Measurements from ENCODE around the gene SEMA5A. TPM values are rescaled to one million over a fixed set of nuclear protein-coding genes. Genes with fewer than 3 reads are reported as not detected.

SEMA5A gene
- total and polyA plus RNA-seq, 7 donors: 0.24 to 3.9 (median 0.66) TPM

- ATAC-seq (no peak), DNase-seq (no peak)
- no peak for TF ChIP-seq CTCF (IDR thresholded peaks at IDR 0.05)
- WGBS, 3 donors: 79 to 93% (median 87%) methylated on average over 4 of the region's 4 CpGs
- H3K27me3 ChIP-seq (ENCODE audit: insufficient read depth in 3 of 3, low read length in 2 of 3): no peaks in the 10 kb centered on the region
- H3K4me3 ChIP-seq: no peak overlapping the region
- no peaks in the 10 kb centered on the region for H3K9me3 ChIP-seq
- H3K27ac ChIP-seq: no peak overlapping the region
- H3K4me1 ChIP-seq: no peaks in the 10 kb centered on the region
- intact Hi-C loops (cut with DNase I): no loop called here
- H3K36me3 ChIP-seq (ENCODE audit: insufficient read depth in 1 of 2, low read depth in 1 of 2): no peaks in the 10 kb centered on the region
Measured at GRCh38 chr5:9551567-9552537, 6.0 kb upstream of the SEMA5A start.

- no peak for TF ChIP-seq CTCF (IDR thresholded peaks at IDR 0.05)
- intact Hi-C loops (cut with DNase I): no loop called here
- ATAC-seq: no peak
- DNase-seq: no peak
- Histone ChIP-seq H3K27ac (no peak overlapping the region), H3K9me3 (no peaks in the 10 kb centered on the region), H3K27me3 (ENCODE audit: insufficient read depth in 3 of 3, low read length in 2 of 3) (no peaks in the 10 kb centered on the region), H3K4me1 (peaks cover 7% of the 10 kb centered on the region), H3K4me3 (no peak overlapping the region), H3K36me3 (ENCODE audit: insufficient read depth in 1 of 2, low read depth in 1 of 2) (no peaks in the 10 kb centered on the region)
- 85 to 94% (median 88%) methylated on average over 5 of the region's 5 CpGs for WGBS, 3 donors
Measured at GRCh38 chr5:9549941-9550340, 4.1 kb upstream of the SEMA5A start.

GRCh38 chr5:9547122-9547947 lies 1.5 kb upstream of the SEMA5A start:
- WGBS, 3 donors: 38 to 48% (median 45%) methylated on average over 18 of the region's 18 CpGs
- no peak for TF ChIP-seq CTCF (IDR thresholded peaks at IDR 0.05)
- intact Hi-C loops (cut with DNase I): no loop called here
- no peaks in the 10 kb centered on the region for H3K36me3 ChIP-seq (ENCODE audit: insufficient read depth in 1 of 2, low read depth in 1 of 2)
- no peaks in the 10 kb centered on the region for H3K27me3 ChIP-seq (ENCODE audit: insufficient read depth in 3 of 3, low read length in 2 of 3)
- DNase-seq (peak; percentile 14 to 50), ATAC-seq (peak in 1 of 4 donors; percentile 21)
- H3K4me3 ChIP-seq: peak overlapping the region; percentile 77
- peaks cover 9% of the 10 kb centered on the region for H3K4me1 ChIP-seq
- peak overlapping the region; percentile 16 for H3K27ac ChIP-seq
- H3K9me3 ChIP-seq: no peaks in the 10 kb centered on the region

- H3K27ac ChIP-seq: no peak overlapping the region
- H3K27me3 ChIP-seq (ENCODE audit: insufficient read depth in 3 of 3, low read length in 2 of 3): no peaks in the 10 kb centered on the region
- WGBS, 3 donors: 0 to 1% (median 0%) methylated on average over 56 to 82 of the region's 82 CpGs
- no peaks in the 10 kb centered on the region for H3K36me3 ChIP-seq (ENCODE audit: insufficient read depth in 1 of 2, low read depth in 1 of 2)
- no peaks in the 10 kb centered on the region for H3K9me3 ChIP-seq
- DNase-seq (peak; percentile 20 to 65), ATAC-seq (peak in 3 of 4 donors; percentile 15 to 31 (median 16))
- peak overlapping the region; percentile 77 for H3K4me3 ChIP-seq
- peaks cover 9% of the 10 kb centered on the region for H3K4me1 ChIP-seq
- intact Hi-C loops (cut with DNase I): loop anchor here in 1 of 2 donors (2.0 kb wide), 1 partner anchor 183 kb away; no protein-coding TSS in a partner anchor
- no peak for TF ChIP-seq CTCF (IDR thresholded peaks at IDR 0.05)
Measured at GRCh38 chr5:9545136-9545991, 511 bp downstream of the SEMA5A start.
